ENCODE results near the gene RNASE11. TPM values are rescaled to one million over a fixed set of nuclear protein-coding genes. Genes with fewer than 3 reads are reported as not detected.
"Not testable (repeated sequence)": the region's sequence is repeated elsewhere in the genome, so short reads cannot be mapped to it uniquely, and the experiment has no call there.

RNASE11 gene
- polyA plus RNA-seq, 2 of the 4 experiments (the other 2 are of a cell fraction), result not detected

DNA sequence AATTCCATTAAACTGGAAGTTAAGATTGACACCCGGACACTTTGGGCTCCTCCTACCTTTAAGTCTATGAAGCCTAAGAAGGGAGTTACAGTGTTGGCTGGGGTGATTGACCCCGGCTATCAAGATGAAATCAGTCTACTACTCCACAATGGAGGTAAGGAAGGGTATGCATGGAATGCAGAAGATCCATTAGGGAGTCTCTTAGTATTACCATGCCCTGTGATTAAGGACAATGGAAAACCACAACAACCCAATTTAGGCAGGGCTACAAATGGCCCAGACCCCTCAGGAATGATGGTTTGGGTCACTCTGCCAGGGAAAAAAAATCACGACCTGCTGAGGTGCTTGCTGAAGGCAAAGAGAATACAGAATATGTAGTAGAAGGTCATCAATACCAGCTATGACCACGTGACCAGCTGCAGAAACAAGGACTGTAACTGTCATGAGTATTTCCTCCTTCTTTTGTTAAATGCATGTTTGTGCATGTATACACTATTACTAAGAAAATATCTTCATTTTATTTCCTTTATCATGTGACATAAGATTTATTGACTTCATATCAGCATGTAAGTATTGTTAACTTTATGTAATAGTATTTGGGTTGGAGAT, 15.3 kb downstream of the RNASE11 start:
- peak; percentile 44 for TF ChIP-seq USF2 (IDR thresholded peaks at IDR 0.05)
- H3K4me2 ChIP-seq; POLR2A ChIA-PET; H3K27ac ChIP-seq; DNase-seq (ENCODE audit: low read depth in 1 of 2, low spot score in 1 of 2); CTCF ChIA-PET; ATAC-seq; H3K4me1 ChIP-seq; FAIRE-seq; H3K4me3 ChIP-seq: not testable (repeated sequence)
- H3K9me3 ChIP-seq, result peaks cover 14% of the 10 kb centered on the region
- WGBS (ENCODE audit: missing lambda C conversion rate), result 26% methylated on average over 4 of the region's 4 CpGs

GRCh38 chr14:20570720-20571119, 17.1 kb downstream of the RNASE11 start:
- H3K9me3 ChIP-seq, result peaks cover 14% of the 10 kb centered on the region
- 22% methylated on average over 1 of the region's 1 CpG for WGBS (ENCODE audit: missing lambda C conversion rate)
- POLR2A ChIA-PET; ATAC-seq; H3K4me1 ChIP-seq; FAIRE-seq; H3K4me2 ChIP-seq; CTCF ChIA-PET; DNase-seq (ENCODE audit: low read depth in 1 of 2, low spot score in 1 of 2); H3K4me3 ChIP-seq; H3K27ac ChIP-seq: not testable (repeated sequence)

DNA sequence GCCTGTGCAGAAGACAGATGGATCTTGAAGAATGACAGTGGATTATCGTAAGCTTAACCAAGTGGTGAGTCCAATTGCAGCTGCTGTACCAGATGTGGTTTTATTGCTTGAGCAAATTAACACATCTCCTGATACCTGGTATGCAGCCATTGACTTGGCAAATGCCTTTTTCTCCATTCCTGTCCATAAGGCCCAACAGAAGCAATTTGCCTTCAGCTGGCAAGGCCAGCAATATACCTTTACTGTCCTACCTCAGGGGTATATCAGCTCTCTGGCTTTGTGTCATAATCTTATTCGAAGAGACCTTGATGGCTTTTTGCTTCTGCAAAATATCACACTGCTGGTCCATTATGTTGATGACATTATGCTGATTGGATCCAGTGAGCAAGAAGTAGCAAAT, 17.9 kb downstream of the RNASE11 start:
- FAIRE-seq; CTCF ChIA-PET; H3K4me2 ChIP-seq; H3K4me1 ChIP-seq; H3K4me3 ChIP-seq; DNase-seq (ENCODE audit: low read depth in 1 of 2, low spot score in 1 of 2); POLR2A ChIA-PET; ATAC-seq; H3K27ac ChIP-seq: not testable (repeated sequence)
- 2% methylated on average over 2 of the region's 2 CpGs for WGBS (ENCODE audit: missing lambda C conversion rate)
- peaks cover 14% of the 10 kb centered on the region for H3K9me3 ChIP-seq

GRCh38 chr14:20569066-20569465, 18.7 kb downstream of the RNASE11 start:
- no peak for TF ChIP-seq CEBPB (IDR thresholded peaks at IDR 0.05)
- TF ChIP-seq POLR2A (IDR thresholded peaks at IDR 0.05; ENCODE audit: low read length), result no peak
- TF ChIP-seq RAD21 (conservative IDR thresholded peaks at IDR 0.05 in 1 of 2, IDR thresholded peaks at IDR 0.05 in 1 of 2), result no peak
- no peak for TF ChIP-seq EHF (CRISPR knock-in tag; IDR thresholded peaks at IDR 0.05)
- no peak for TF ChIP-seq MAX (IDR thresholded peaks at IDR 0.05)
- TF ChIP-seq, protein P1, sequence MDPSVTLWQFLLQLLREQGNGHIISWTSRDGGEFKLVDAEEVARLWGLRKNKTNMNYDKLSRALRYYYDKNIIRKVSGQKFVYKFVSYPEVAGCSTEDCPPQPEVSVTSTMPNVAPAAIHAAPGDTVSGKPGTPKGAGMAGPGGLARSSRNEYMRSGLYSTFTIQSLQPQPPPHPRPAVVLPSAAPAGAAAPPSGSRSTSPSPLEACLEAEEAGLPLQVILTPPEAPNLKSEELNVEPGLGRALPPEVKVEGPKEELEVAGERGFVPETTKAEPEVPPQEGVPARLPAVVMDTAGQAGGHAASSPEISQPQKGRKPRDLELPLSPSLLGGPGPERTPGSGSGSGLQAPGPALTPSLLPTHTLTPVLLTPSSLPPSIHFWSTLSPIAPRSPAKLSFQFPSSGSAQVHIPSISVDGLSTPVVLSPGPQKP (IDR thresholded peaks at IDR 0.05; ENCODE audit: low read depth, low read length), result no peak
- no peak for TF ChIP-seq HMGXB4 (CRISPR knock-in tag; IDR thresholded peaks at IDR 0.05; ENCODE audit: borderline replicate concordance)
- no peak for TF ChIP-seq JUN (IDR thresholded peaks at IDR 0.05)
- no peak for TF ChIP-seq SMC3 (IDR thresholded peaks at IDR 0.05)
- no peak for TF ChIP-seq KDM5A (IDR thresholded peaks at IDR 0.05)
- no peak overlapping the region for H3K27ac ChIP-seq
- DNase-seq (ENCODE audit: low read depth in 1 of 2, low spot score in 1 of 2), result no peak
- H3K4me1 ChIP-seq, result no peaks in the 10 kb centered on the region
- no peak overlapping the region for H3K4me3 ChIP-seq
- ATAC-seq, result no peak
- POLR2A ChIA-PET, result no interaction called here
- H3K4me2 ChIP-seq, result no peak overlapping the region
- no peak for FAIRE-seq
- CTCF ChIA-PET, result interaction anchor here (1.1 kb wide), 1 partner anchor 21 kb away, joined by 3 read pairs; no protein-coding TSS in a partner anchor
- H3K9me3 ChIP-seq, result peaks cover 14% of the 10 kb centered on the region

- FAIRE-seq, result no peak
- WGBS (ENCODE audit: missing lambda C conversion rate), result 17% methylated on average over 3 of the region's 3 CpGs
- Histone ChIP-seq H3K4me1 (no peaks in the 10 kb centered on the region), H3K4me3 (no peak overlapping the region), H3K4me2 (no peak overlapping the region), H3K27ac (no peak overlapping the region), H3K9me3 (peaks cover 14% of the 10 kb centered on the region)
- ChIA-PET POLR2A (no interaction called here), CTCF (interaction anchor here (0.6 to 1.1 kb wide), 2 partner anchors 10 to 22 kb away, joined by 3 read pairs; no protein-coding TSS in a partner anchor)
- ATAC-seq, result no peak
- no peak for DNase-seq (ENCODE audit: low read depth in 1 of 2, low spot score in 1 of 2)
- no peak for TF ChIP-seq KDM1A (IDR thresholded peaks at IDR 0.05; ENCODE audit: low read depth)
- TF ChIP-seq RARB (CRISPR knock-in tag; IDR thresholded peaks at IDR 0.05), result no peak
- no peak for TF ChIP-seq PBX3 (IDR thresholded peaks at IDR 0.05)
- no peak for TF ChIP-seq CEBPB (IDR thresholded peaks at IDR 0.05)
- TF ChIP-seq, protein P2, sequence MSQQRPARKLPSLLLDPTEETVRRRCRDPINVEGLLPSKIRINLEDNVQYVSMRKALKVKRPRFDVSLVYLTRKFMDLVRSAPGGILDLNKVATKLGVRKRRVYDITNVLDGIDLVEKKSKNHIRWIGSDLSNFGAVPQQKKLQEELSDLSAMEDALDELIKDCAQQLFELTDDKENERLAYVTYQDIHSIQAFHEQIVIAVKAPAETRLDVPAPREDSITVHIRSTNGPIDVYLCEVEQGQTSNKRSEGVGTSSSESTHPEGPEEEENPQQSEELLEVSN (IDR thresholded peaks at IDR 0.05; ENCODE audit: borderline replicate concordance, low read depth), result no peak
- TF ChIP-seq, protein P3, sequence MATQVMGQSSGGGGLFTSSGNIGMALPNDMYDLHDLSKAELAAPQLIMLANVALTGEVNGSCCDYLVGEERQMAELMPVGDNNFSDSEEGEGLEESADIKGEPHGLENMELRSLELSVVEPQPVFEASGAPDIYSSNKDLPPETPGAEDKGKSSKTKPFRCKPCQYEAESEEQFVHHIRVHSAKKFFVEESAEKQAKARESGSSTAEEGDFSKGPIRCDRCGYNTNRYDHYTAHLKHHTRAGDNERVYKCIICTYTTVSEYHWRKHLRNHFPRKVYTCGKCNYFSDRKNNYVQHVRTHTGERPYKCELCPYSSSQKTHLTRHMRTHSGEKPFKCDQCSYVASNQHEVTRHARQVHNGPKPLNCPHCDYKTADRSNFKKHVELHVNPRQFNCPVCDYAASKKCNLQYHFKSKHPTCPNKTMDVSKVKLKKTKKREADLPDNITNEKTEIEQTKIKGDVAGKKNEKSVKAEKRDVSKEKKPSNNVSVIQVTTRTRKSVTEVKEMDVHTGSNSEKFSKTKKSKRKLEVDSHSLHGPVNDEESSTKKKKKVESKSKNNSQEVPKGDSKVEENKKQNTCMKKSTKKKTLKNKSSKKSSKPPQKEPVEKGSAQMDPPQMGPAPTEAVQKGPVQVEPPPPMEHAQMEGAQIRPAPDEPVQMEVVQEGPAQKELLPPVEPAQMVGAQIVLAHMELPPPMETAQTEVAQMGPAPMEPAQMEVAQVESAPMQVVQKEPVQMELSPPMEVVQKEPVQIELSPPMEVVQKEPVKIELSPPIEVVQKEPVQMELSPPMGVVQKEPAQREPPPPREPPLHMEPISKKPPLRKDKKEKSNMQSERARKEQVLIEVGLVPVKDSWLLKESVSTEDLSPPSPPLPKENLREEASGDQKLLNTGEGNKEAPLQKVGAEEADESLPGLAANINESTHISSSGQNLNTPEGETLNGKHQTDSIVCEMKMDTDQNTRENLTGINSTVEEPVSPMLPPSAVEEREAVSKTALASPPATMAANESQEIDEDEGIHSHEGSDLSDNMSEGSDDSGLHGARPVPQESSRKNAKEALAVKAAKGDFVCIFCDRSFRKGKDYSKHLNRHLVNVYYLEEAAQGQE (IDR thresholded peaks at IDR 0.05), result no peak
Measured at GRCh38 chr14:20568393-20568792, 19.4 kb downstream of the RNASE11 start.

Measured in A549 (cell line).